ENCODE data around the gene PTGER2. TPM values are rescaled to one million over a fixed set of nuclear protein-coding genes. Genes with fewer than 3 reads are reported as not detected.

The PTGER2 gene
- total and polyA plus RNA-seq, 10 of the 15 experiments (the other 5 are each of a cell fraction or from before 2014, with no cell fraction given), result 0.03 to 1.6 (median 0.33) TPM

GRCh38 chr14:52275372-52275771 lies 38.7 kb upstream of the PTGER2 start:
- no peaks in the 10 kb centered on the region for H3K4me1 ChIP-seq (ENCODE audit: control insufficient read depth, insufficient read depth, low read length)
- intact Hi-C loops (cut with micrococcal nuclease; ENCODE audit: unreplicated experiment), result no loop called here
- ATAC-seq (no peak), FAIRE-seq (no peak), DNase-seq (ENCODE audit: low read depth, low spot score) (no peak)
- H3K36me3 ChIP-seq (ENCODE audit: control insufficient read depth in 2 of 2, insufficient read depth in 2 of 2, low read length in 1 of 2), result no peaks in the 10 kb centered on the region
- no peaks in the 10 kb centered on the region for H3K9me3 ChIP-seq (replicated peaks; ENCODE audit: control insufficient read depth, insufficient read depth, low read length)
- WGBS (ENCODE audit: insufficient coverage, insufficient replicate concordance, low lambda C conversion rate, missing lambda C conversion rate), result 30% methylated on average over 3 of the region's 3 CpGs
- SMC1A ChIA-PET (ENCODE audit: uncharacterized antibody, unreplicated experiment), result no interaction called here
- no peak overlapping the region for H3K9ac ChIP-seq (ENCODE audit: control insufficient read depth, insufficient read depth, low read length)
- no peak overlapping the region for H2AFZ ChIP-seq (ENCODE audit: control insufficient read depth, low read depth, low read length)
- no peak overlapping the region for H3K4me3 ChIP-seq
- H3K79me2 ChIP-seq (ENCODE audit: control insufficient read depth, insufficient read depth, low read length), result no peaks in the 10 kb centered on the region
- in situ Hi-C loops (cut with MboI), result loop anchor here (10.0 kb wide), 1 partner anchor 231 kb away; no protein-coding TSS in a partner anchor
- TF ChIP-seq BCL11A (IDR thresholded peaks at IDR 0.05; ENCODE audit: low read depth, low read length), result no peak
- no peak for TF ChIP-seq SMC3 (IDR thresholded peaks at IDR 0.05; ENCODE audit: borderline replicate concordance, low read length)
- TF ChIP-seq GABPA (IDR thresholded peaks at IDR 0.05; ENCODE audit: low read depth), result no peak
- TF ChIP-seq HDAC6 (IDR thresholded peaks at IDR 0.05; ENCODE audit: unreplicated experiment), result no peak
- no peak for TF ChIP-seq TAF1 (IDR thresholded peaks at IDR 0.05; ENCODE audit: borderline replicate concordance, low read depth, low read length)
- no peak for TF ChIP-seq TCF3 (IDR thresholded peaks at IDR 0.05; ENCODE audit: borderline replicate concordance, insufficient read depth, low read depth, low read length)
- no peak for TF ChIP-seq CREM (IDR thresholded peaks at IDR 0.05; ENCODE audit: low read depth)
- TF ChIP-seq FOXK2 (IDR thresholded peaks at IDR 0.05), result no peak
- no peak for TF ChIP-seq SMAD5 (IDR thresholded peaks at IDR 0.05; ENCODE audit: low read depth)
- TF ChIP-seq MTA2 (IDR thresholded peaks at IDR 0.05; ENCODE audit: low read depth), result no peak
- H4K20me1 ChIP-seq (ENCODE audit: control insufficient read depth, insufficient read depth), result no peaks in the 10 kb centered on the region
- POLR2A ChIA-PET, result no interaction called here
- no TSS peak for BruUV-seq (replicated peaks)
- no peak overlapping the region for H3K4me2 ChIP-seq (ENCODE audit: control insufficient read depth, insufficient read depth)
- H3K27ac ChIP-seq (ENCODE audit: control insufficient read depth, insufficient read depth), result no peak overlapping the region
- CTCF ChIA-PET, result no interaction called here
- RAD21 ChIA-PET (ENCODE audit: unreplicated experiment), result no interaction called here
- H3K27me3 ChIP-seq (replicated peaks in 1 of 2; ENCODE audit: control insufficient read depth in 2 of 2, insufficient read depth in 2 of 2, low read length in 1 of 2), result peaks cover 0 to 3% of the 10 kb centered on the region in 2 experiments; a peak in 1 of 4 replicates

- ChIA-PET RAD21 (ENCODE audit: unreplicated experiment) (no interaction called here), CTCF (no interaction called here), POLR2A (no interaction called here), SMC1A (ENCODE audit: uncharacterized antibody, unreplicated experiment) (no interaction called here)
- 57% methylated on average over 4 of the region's 4 CpGs for WGBS (ENCODE audit: insufficient coverage, insufficient replicate concordance, low lambda C conversion rate, missing lambda C conversion rate)
- in situ Hi-C loops (cut with MboI) (loop anchor here (10.0 kb wide), 1 partner anchor 233 kb away; no protein-coding TSS in a partner anchor), intact Hi-C loops (cut with micrococcal nuclease; ENCODE audit: unreplicated experiment) (no loop called here)
- H3K4me2 ChIP-seq (ENCODE audit: control insufficient read depth, insufficient read depth), result no peak overlapping the region
- H2AFZ ChIP-seq (ENCODE audit: control insufficient read depth, low read depth, low read length), result no peak overlapping the region
- no peak overlapping the region for H3K4me3 ChIP-seq
- no peak for ATAC-seq
- no TSS peak for BruUV-seq (replicated peaks)
- no peak for FAIRE-seq
- DNase-seq (ENCODE audit: low read depth, low spot score), result no peak
- H3K27me3 ChIP-seq (replicated peaks in 1 of 2; ENCODE audit: control insufficient read depth in 2 of 2, insufficient read depth in 2 of 2, low read length in 1 of 2), result peaks cover 0 to 3% of the 10 kb centered on the region in 2 experiments; a peak in 1 of 4 replicates
- no peak overlapping the region for H3K27ac ChIP-seq (ENCODE audit: control insufficient read depth, insufficient read depth)
- no peak overlapping the region for H3K9ac ChIP-seq (ENCODE audit: control insufficient read depth, insufficient read depth, low read length)
- H4K20me1 ChIP-seq (ENCODE audit: control insufficient read depth, insufficient read depth), result no peaks in the 10 kb centered on the region
- no peaks in the 10 kb centered on the region for H3K9me3 ChIP-seq (replicated peaks; ENCODE audit: control insufficient read depth, insufficient read depth, low read length)
- no peaks in the 10 kb centered on the region for H3K79me2 ChIP-seq (ENCODE audit: control insufficient read depth, insufficient read depth, low read length)
- no peaks in the 10 kb centered on the region for H3K4me1 ChIP-seq (ENCODE audit: control insufficient read depth, insufficient read depth, low read length)
- no peaks in the 10 kb centered on the region for H3K36me3 ChIP-seq (ENCODE audit: control insufficient read depth in 2 of 2, insufficient read depth in 2 of 2, low read length in 1 of 2)
- TF ChIP-seq BACH1 (IDR thresholded peaks at IDR 0.05; ENCODE audit: borderline replicate concordance) (no peak), ZNF207 (IDR thresholded peaks at IDR 0.05; ENCODE audit: borderline replicate concordance) (no peak), IKZF2 (IDR thresholded peaks at IDR 0.05) (no peak), ZNF622 (IDR thresholded peaks at IDR 0.05) (no peak), PAX8 (IDR thresholded peaks at IDR 0.05) (no peak), MTA2 (IDR thresholded peaks at IDR 0.05; ENCODE audit: low read depth) (no peak), CBX5 (IDR thresholded peaks at IDR 0.05; ENCODE audit: low read depth) (no peak)
- TF ChIP-seq, protein P1, sequence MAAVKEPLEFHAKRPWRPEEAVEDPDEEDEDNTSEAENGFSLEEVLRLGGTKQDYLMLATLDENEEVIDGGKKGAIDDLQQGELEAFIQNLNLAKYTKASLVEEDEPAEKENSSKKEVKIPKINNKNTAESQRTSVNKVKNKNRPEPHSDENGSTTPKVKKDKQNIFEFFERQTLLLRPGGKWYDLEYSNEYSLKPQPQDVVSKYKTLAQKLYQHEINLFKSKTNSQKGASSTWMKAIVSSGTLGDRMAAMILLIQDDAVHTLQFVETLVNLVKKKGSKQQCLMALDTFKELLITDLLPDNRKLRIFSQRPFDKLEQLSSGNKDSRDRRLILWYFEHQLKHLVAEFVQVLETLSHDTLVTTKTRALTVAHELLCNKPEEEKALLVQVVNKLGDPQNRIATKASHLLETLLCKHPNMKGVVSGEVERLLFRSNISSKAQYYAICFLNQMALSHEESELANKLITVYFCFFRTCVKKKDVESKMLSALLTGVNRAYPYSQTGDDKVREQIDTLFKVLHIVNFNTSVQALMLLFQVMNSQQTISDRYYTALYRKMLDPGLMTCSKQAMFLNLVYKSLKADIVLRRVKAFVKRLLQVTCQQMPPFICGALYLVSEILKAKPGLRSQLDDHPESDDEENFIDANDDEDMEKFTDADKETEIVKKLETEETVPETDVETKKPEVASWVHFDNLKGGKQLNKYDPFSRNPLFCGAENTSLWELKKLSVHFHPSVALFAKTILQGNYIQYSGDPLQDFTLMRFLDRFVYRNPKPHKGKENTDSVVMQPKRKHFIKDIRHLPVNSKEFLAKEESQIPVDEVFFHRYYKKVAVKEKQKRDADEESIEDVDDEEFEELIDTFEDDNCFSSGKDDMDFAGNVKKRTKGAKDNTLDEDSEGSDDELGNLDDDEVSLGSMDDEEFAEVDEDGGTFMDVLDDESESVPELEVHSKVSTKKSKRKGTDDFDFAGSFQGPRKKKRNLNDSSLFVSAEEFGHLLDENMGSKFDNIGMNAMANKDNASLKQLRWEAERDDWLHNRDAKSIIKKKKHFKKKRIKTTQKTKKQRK (IDR thresholded peaks at IDR 0.05; ENCODE audit: low read depth, low read length), result no peak
- TF ChIP-seq, protein P2, sequence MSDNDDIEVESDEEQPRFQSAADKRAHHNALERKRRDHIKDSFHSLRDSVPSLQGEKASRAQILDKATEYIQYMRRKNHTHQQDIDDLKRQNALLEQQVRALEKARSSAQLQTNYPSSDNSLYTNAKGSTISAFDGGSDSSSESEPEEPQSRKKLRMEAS (IDR thresholded peaks at IDR 0.05; ENCODE audit: low read depth, low read length), result no peak
Observed at GRCh38 chr14:52277552-52277951, 36.6 kb upstream of the PTGER2 start.
